ENCODE measurements around the gene DCST1. TPM values are rescaled to one million over a fixed set of nuclear protein-coding genes. Genes with fewer than 3 reads are reported as not detected.

Gene DCST1
- total and polyA plus RNA-seq, 2 of the 13 experiments (the other 11 are each of a cell fraction or from before 2014, with no cell fraction given) = 0.04 TPM; not detected in 1

- TF ChIP-seq ZNF691 (CRISPR knock-in tag; IDR thresholded peaks at IDR 0.05; ENCODE audit: borderline replicate concordance, low read depth) = no peak
- TF ChIP-seq ZMAT5 (CRISPR knock-in tag; IDR thresholded peaks at IDR 0.05; ENCODE audit: borderline replicate concordance, low read depth) = no peak
- no peak for TF ChIP-seq JARID2 (CRISPR knock-in tag; IDR thresholded peaks at IDR 0.05; ENCODE audit: insufficient replicate concordance)
- TF ChIP-seq JDP2 (CRISPR knock-in tag; IDR thresholded peaks at IDR 0.05; ENCODE audit: borderline replicate concordance) = no peak
- no peak for TF ChIP-seq FLYWCH1 (CRISPR knock-in tag; IDR thresholded peaks at IDR 0.05)
- TF ChIP-seq KAT7 (CRISPR knock-in tag; IDR thresholded peaks at IDR 0.05; ENCODE audit: borderline replicate concordance) = no peak
- TF ChIP-seq ATRX (CRISPR knock-in tag; IDR thresholded peaks at IDR 0.05; ENCODE audit: borderline replicate concordance) = no peak
- no peak for TF ChIP-seq TBX3 (IDR thresholded peaks at IDR 0.05; ENCODE audit: borderline replicate concordance)
- TF ChIP-seq ZNF20 (CRISPR knock-in tag; IDR thresholded peaks at IDR 0.05) = 0 out of 2 replicates have a peak, but pooled peaks have one; percentile 45
- no peak for TF ChIP-seq ZNF296 (CRISPR knock-in tag; conservative IDR thresholded peaks at IDR 0.05)
- no peak for TF ChIP-seq MTA1 (CRISPR knock-in tag; IDR thresholded peaks at IDR 0.05; ENCODE audit: borderline replicate concordance)
- TF ChIP-seq DNMT1 (CRISPR knock-in tag; IDR thresholded peaks at IDR 0.05) = no peak
- TF ChIP-seq ZNF280B (CRISPR knock-in tag; IDR thresholded peaks at IDR 0.05; ENCODE audit: borderline replicate concordance) = no peak
- no peak for TF ChIP-seq HNF4A (CRISPR knock-in tag; IDR thresholded peaks at IDR 0.05)
- TF ChIP-seq THRA (CRISPR knock-in tag; IDR thresholded peaks at IDR 0.05; ENCODE audit: borderline replicate concordance) = peak; percentile 53; the same call in 1 of the 2 replicates
- no peak for TF ChIP-seq PCBP1 (IDR thresholded peaks at IDR 0.05; ENCODE audit: borderline replicate concordance, low read depth, low read length)
- TF ChIP-seq ZBTB42 (CRISPR knock-in tag; IDR thresholded peaks at IDR 0.05) = no peak
- no peak for TF ChIP-seq HDAC6 (IDR thresholded peaks at IDR 0.05; ENCODE audit: low read depth, low read length)
- no peak for TF ChIP-seq ESRRA (CRISPR knock-in tag; IDR thresholded peaks at IDR 0.05; ENCODE audit: low read depth)
- TF ChIP-seq ZNF225 (CRISPR knock-in tag; IDR thresholded peaks at IDR 0.05) = no peak
- no peak for TF ChIP-seq CBX1 (IDR thresholded peaks at IDR 0.05; ENCODE audit: low read depth)
- TF ChIP-seq SAP130 (CRISPR knock-in tag; IDR thresholded peaks at IDR 0.05; ENCODE audit: low read depth) = peak; percentile 77
- TF ChIP-seq ZNF280D (CRISPR knock-in tag; IDR thresholded peaks at IDR 0.05) = no peak
Observed at GRCh38 chr1:154999571-155000410, 33.8 kb upstream of the DCST1 start (continued).
